ENCODE data around the gene ADGRG6.

The ADGRG6 gene

DNA sequence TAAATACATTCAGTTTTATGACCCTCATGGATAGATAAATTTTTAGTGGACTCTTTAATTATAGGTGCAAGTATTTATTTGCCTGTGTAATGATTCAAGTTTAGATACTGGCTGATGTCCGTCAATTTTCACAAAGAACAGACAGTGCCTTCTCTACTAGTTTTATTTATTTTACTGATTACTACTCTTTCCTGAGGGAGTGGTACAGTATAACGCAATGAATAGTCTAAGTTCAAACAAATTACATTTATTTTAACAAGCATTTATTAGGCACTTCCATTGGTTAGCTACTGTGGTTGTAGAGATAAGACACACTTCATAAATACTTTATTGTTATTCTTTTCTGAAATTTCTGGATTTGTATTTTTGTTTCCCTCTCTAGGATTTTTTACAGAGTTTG is 74.3 kb downstream of the ADGRG6 start:
- Histone ChIP-seq H3K36me3 (ENCODE audit: insufficient read depth, insufficient read length, low read length) (no peaks in the 10 kb centered on the region), H3K27me3 (ENCODE audit: insufficient read depth, insufficient read length) (no peaks in the 10 kb centered on the region), H3K4me1 (ENCODE audit: insufficient read depth, insufficient read length) (no peaks in the 10 kb centered on the region), H3K9ac (ENCODE audit: insufficient read length, low read depth) (no peak overlapping the region), H3K9me3 (ENCODE audit: insufficient read depth, low read length) (no peaks in the 10 kb centered on the region), H3K4me3 (ENCODE audit: insufficient read length, low read depth) (no peak overlapping the region)
- DNase-seq (ENCODE audit: low read depth, low spot score): no peak
- TF ChIP-seq SUZ12 (IDR thresholded peaks at IDR 0.05; ENCODE audit: extremely low read depth, insufficient read depth, insufficient read length): no peak
- no peak for TF ChIP-seq YY1 (IDR thresholded peaks at IDR 0.05; ENCODE audit: insufficient read depth, insufficient read length)
- TF ChIP-seq ZNF274 (IDR thresholded peaks at IDR 0.05; ENCODE audit: low read depth, low read length): no peak

DNA sequence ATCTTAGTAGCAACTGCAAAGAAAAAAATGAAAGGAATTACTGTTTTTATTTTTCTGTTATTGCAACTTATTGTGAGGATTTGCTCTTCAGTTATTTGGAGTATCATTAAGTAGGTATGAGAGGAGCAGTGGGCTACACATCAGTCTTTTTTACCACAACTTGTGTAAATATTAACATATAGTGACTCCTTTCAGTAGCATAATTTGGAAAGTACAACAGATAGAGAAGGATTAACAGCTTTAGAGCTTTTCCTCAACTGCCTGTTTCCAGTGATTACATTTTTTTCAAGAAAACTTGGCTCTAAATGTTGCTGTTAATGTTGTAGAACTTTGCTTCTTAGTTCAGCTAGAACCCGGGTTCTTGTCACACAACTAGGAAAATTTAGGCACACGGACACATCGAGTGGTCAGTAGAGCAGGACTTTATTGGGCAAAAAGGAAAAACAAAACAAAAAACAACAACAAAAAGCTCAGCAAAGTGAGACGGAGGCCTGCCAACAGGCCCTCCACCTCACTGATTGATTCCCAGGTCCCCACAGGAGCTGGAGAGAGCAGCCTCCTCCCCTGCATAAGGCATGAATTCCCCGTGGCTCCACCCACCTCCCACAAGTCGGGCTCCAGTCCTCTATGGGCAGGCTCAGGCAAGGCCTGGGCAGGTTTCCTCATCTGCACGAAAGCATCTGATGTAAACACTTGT is 75.1 kb downstream of the ADGRG6 start:
- Histone ChIP-seq H3K9me3 (ENCODE audit: insufficient read depth, low read length) (no peaks in the 10 kb centered on the region), H3K9ac (ENCODE audit: insufficient read length, low read depth) (no peak overlapping the region), H3K4me3 (ENCODE audit: insufficient read length, low read depth) (no peak overlapping the region), H3K4me1 (ENCODE audit: insufficient read depth, insufficient read length) (no peaks in the 10 kb centered on the region), H3K36me3 (ENCODE audit: insufficient read depth, insufficient read length, low read length) (no peaks in the 10 kb centered on the region), H3K27me3 (ENCODE audit: insufficient read depth, insufficient read length) (no peaks in the 10 kb centered on the region)
- no peak for TF ChIP-seq SUZ12 (IDR thresholded peaks at IDR 0.05; ENCODE audit: extremely low read depth, insufficient read depth, insufficient read length)
- TF ChIP-seq YY1 (IDR thresholded peaks at IDR 0.05; ENCODE audit: insufficient read depth, insufficient read length): no peak
- TF ChIP-seq ZNF274 (IDR thresholded peaks at IDR 0.05; ENCODE audit: low read depth, low read length): no peak
- no peak for DNase-seq (ENCODE audit: low read depth, low spot score)

DNA sequence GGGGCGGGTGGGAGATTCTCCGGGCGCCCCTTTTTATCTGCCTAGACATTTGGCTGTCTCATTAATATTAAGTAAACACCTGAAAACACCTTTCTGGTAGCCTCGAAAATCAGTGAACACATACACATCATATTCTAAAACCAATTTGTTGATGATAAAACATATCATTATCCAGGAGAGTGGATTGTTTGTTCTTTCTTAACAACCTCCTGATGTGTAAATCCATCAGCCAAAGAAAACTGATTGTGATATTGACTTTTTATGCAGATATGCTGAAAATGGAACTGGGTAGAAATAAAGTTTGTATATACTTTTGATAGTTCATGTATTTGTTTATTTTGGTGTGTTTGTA is 75.7 kb downstream of the ADGRG6 start:
- no peaks in the 10 kb centered on the region for H3K4me1 ChIP-seq (ENCODE audit: insufficient read depth, insufficient read length)
- H3K9ac ChIP-seq (ENCODE audit: insufficient read length, low read depth): no peak overlapping the region
- no peak for DNase-seq (ENCODE audit: low read depth, low spot score)
- H3K27me3 ChIP-seq (ENCODE audit: insufficient read depth, insufficient read length): no peaks in the 10 kb centered on the region
- no peaks in the 10 kb centered on the region for H3K36me3 ChIP-seq (ENCODE audit: insufficient read depth, insufficient read length, low read length)
- H3K4me3 ChIP-seq (ENCODE audit: insufficient read length, low read depth): no peak overlapping the region
- no peaks in the 10 kb centered on the region for H3K9me3 ChIP-seq (ENCODE audit: insufficient read depth, low read length)
- TF ChIP-seq ZNF274 (IDR thresholded peaks at IDR 0.05; ENCODE audit: low read depth, low read length): no peak
- no peak for TF ChIP-seq SUZ12 (IDR thresholded peaks at IDR 0.05; ENCODE audit: extremely low read depth, insufficient read depth, insufficient read length)
- no peak for TF ChIP-seq YY1 (IDR thresholded peaks at IDR 0.05; ENCODE audit: insufficient read depth, insufficient read length)

DNA sequence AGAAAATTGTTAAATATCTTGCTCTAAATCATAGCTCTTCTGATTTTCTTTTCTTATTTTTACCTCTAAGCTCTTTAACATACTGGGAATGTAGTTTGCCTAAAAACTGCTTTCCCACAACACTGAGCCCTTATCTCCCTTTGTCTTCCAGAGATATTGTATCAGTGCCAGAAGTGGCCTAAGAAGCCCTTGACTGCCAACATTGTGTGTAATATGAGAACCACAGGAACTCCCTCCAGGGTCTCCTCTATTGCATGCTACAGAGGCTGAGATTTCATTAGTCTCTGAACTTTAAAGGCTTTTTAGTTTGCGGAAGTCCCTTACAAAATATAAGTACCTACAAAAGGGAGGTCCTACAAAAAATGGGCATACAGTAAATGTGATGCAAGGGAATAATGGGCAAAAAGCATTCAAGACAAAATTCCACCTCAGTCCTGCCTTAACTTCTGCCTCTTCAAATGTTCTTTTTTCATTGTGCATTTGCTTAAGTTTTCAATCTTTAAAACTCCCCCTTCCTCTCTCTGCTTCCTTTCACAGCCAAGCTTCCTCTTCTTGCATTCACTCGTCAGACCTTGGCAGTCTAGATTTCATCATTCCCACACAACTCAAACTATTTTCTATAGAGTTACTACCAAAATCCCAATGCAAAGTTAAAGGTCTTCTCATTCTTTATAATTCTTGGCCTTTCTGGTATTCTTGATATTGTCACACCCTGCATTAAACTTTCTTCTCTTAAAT is 76.5 kb downstream of the ADGRG6 start:
- no peak for DNase-seq (ENCODE audit: low read depth, low spot score)
- no peaks in the 10 kb centered on the region for H3K9me3 ChIP-seq (ENCODE audit: insufficient read depth, low read length)
- H3K4me3 ChIP-seq (ENCODE audit: insufficient read length, low read depth): no peak overlapping the region
- H3K27me3 ChIP-seq (ENCODE audit: insufficient read depth, insufficient read length): no peaks in the 10 kb centered on the region
- H3K36me3 ChIP-seq (ENCODE audit: insufficient read depth, insufficient read length, low read length): no peaks in the 10 kb centered on the region
- no peak overlapping the region for H3K9ac ChIP-seq (ENCODE audit: insufficient read length, low read depth)
- no peak for TF ChIP-seq ZNF274 (IDR thresholded peaks at IDR 0.05; ENCODE audit: low read depth, low read length)
- TF ChIP-seq SUZ12 (IDR thresholded peaks at IDR 0.05; ENCODE audit: extremely low read depth, insufficient read depth, insufficient read length): no peak
- TF ChIP-seq YY1 (IDR thresholded peaks at IDR 0.05; ENCODE audit: insufficient read depth, insufficient read length): no peak
- H3K4me1 ChIP-seq (ENCODE audit: insufficient read depth, insufficient read length): no peaks in the 10 kb centered on the region

DNA sequence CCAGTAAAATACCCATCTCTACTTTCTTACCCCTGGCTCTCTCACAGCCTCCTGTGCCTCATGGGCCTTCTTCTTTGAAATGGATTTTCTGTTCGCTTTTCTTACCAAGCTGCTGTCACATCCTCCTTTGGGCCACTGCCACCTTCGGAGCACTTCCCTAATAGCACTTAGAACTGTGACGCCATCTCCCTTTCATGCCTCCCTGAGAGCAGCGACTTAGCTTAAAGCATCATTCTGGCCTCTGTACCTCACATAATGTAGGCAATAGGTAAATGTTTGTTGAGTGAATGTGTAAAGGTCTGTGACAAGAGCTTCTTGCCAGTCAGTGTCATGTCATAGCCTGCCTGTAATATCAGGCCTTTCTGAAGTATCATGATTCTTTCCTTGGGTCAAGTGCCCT is 78.8 kb downstream of the ADGRG6 start:
- H3K9me3 ChIP-seq (ENCODE audit: insufficient read depth, low read length): no peaks in the 10 kb centered on the region
- TF ChIP-seq ZNF274 (IDR thresholded peaks at IDR 0.05; ENCODE audit: low read depth, low read length) (no peak), SUZ12 (IDR thresholded peaks at IDR 0.05; ENCODE audit: extremely low read depth, insufficient read depth, insufficient read length) (no peak), YY1 (IDR thresholded peaks at IDR 0.05; ENCODE audit: insufficient read depth, insufficient read length) (no peak)
- H3K27me3 ChIP-seq (ENCODE audit: insufficient read depth, insufficient read length): no peaks in the 10 kb centered on the region
- H3K4me1 ChIP-seq (ENCODE audit: insufficient read depth, insufficient read length): no peaks in the 10 kb centered on the region
- no peak for DNase-seq (ENCODE audit: low read depth, low spot score)
- H3K9ac ChIP-seq (ENCODE audit: insufficient read length, low read depth): no peak overlapping the region
- H3K36me3 ChIP-seq (ENCODE audit: insufficient read depth, insufficient read length, low read length): no peaks in the 10 kb centered on the region
- no peak overlapping the region for H3K4me3 ChIP-seq (ENCODE audit: insufficient read length, low read depth)

DNA sequence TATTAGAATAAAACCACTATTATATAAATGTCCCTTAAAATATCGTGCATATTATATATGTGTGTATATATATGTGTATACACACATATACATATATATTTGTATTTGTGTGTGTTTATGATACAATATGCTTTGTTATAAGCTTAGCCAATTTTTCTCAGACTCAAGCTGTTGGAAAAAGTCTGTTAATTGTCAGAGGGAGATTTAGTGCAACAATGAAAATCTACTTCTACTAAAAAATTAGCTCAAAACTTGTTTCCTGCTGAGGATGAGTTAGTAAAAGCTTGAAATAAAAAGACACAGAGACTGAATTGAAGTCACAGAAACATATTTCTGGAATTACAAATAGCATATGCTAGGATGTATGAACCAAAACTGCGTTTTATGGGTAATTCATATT is 79.4 kb downstream of the ADGRG6 start:
- DNase-seq (ENCODE audit: low read depth, low spot score): no peak
- H3K4me3 ChIP-seq (ENCODE audit: insufficient read length, low read depth): no peak overlapping the region
- no peaks in the 10 kb centered on the region for H3K36me3 ChIP-seq (ENCODE audit: insufficient read depth, insufficient read length, low read length)
- no peaks in the 10 kb centered on the region for H3K27me3 ChIP-seq (ENCODE audit: insufficient read depth, insufficient read length)
- TF ChIP-seq ZNF274 (IDR thresholded peaks at IDR 0.05; ENCODE audit: low read depth, low read length): no peak
- TF ChIP-seq SUZ12 (IDR thresholded peaks at IDR 0.05; ENCODE audit: extremely low read depth, insufficient read depth, insufficient read length): no peak
- TF ChIP-seq YY1 (IDR thresholded peaks at IDR 0.05; ENCODE audit: insufficient read depth, insufficient read length): no peak
- no peaks in the 10 kb centered on the region for H3K4me1 ChIP-seq (ENCODE audit: insufficient read depth, insufficient read length)
- no peak overlapping the region for H3K9ac ChIP-seq (ENCODE audit: insufficient read length, low read depth)
- H3K9me3 ChIP-seq (ENCODE audit: insufficient read depth, low read length): no peaks in the 10 kb centered on the region

DNA sequence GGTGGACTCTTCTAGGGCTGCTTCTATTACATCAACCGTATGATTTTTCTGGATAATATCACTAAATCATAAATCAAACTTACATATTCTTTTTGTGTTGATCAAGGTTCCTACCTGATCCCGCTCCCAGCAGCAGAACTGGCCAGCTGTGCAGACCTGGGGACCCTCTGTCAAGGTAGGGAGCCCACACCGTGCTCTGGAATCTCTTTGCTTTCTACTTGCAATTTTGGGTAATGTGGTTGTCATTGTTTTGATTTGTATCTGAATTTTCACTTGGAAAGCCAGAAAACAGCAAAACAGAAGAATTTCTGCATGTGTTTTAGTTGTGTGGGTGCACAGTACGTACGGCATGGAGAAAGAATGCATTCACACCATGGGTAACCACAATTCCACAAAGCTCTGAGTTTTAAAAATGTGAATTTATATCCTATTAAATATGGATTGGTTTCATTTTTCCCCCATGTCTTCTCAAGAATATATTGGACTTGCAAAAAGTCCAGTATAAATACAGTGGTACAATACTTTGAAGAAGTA is 80.1 kb downstream of the ADGRG6 start:
- TF ChIP-seq ZNF274 (IDR thresholded peaks at IDR 0.05; ENCODE audit: low read depth, low read length): no peak
- no peak for TF ChIP-seq SUZ12 (IDR thresholded peaks at IDR 0.05; ENCODE audit: extremely low read depth, insufficient read depth, insufficient read length)
- TF ChIP-seq YY1 (IDR thresholded peaks at IDR 0.05; ENCODE audit: insufficient read depth, insufficient read length): no peak
- DNase-seq (ENCODE audit: low read depth, low spot score): no peak
- Histone ChIP-seq H3K9me3 (ENCODE audit: insufficient read depth, low read length) (no peaks in the 10 kb centered on the region), H3K4me1 (ENCODE audit: insufficient read depth, insufficient read length) (no peaks in the 10 kb centered on the region), H3K36me3 (ENCODE audit: insufficient read depth, insufficient read length, low read length) (no peaks in the 10 kb centered on the region), H3K27me3 (ENCODE audit: insufficient read depth, insufficient read length) (no peaks in the 10 kb centered on the region), H3K9ac (ENCODE audit: insufficient read length, low read depth) (no peak overlapping the region), H3K4me3 (ENCODE audit: insufficient read length, low read depth) (no peak overlapping the region)

Measured in NT2/D1 (cell line).